GM19043 (cell line): Measurements from ENCODE around the gene WIPF2.
A peak's percentile ranks its signal among the peaks of the same experiment; 100 is the strongest.
"Not testable (repeated sequence)": the region's sequence is repeated elsewhere in the genome, so short reads cannot be mapped to it uniquely, and the experiment has no call there.

ENCODE experiments used
- ATAC-seq: cut with Tn5 transposase; IDR thresholded peaks from one replicate; pipeline ENCODE4 v1.9.1; 2021; ENCODE audit warnings: low read depth; ENCODE audit not compliant: unreplicated experiment

Gene WIPF2

DNA sequence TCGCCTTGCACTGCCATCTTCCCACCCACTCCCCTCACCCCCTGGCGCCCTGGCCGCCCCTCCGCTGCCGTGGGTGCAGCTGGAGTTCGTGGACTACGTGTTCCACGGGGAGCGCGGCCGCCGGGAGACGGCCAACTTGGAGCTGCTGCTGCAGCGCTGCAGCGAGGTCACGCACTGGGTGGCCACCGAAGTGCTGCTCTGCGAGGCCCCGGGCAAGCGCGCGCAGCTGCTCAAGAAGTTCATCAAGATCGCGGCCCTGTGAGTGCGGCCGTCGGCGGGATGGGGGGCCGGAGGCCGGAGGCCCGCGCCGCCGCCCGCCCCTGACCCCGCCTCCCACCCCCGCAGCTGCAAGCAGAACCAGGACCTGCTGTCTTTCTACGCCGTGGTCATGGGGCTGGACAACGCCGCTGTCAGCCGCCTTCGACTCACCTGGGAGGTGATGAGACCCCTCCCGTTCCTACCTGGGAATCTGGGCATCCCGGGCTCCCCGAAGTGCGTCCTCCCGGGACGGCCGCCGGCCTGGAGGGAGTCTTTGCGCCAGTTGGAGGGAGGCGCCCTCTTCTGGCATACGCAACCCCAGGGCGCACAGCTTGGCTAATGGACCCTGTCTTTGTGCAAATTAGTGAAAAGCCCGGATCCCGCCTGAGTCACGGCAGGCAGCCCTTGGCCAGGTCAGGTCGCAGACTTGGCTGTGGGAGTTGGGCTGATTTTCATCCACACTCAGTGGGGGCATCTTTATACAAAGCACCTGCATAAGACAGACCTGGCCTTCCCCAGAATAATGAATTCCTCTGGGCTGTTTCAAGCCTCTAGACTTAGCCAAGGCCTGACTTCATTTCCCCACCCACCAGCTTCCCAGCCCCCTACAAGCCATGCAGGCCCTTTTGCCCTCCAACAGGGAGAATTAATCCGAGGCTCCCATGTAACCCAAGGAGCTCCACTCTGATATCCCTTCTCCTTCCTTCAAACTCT, 27.6 kb upstream of the WIPF2 start:
- ATAC-seq = peak; percentile 77

- no peak for ATAC-seq
Observed at GRCh38 chr17:40192961-40193360, 26.1 kb upstream of the WIPF2 start.

GRCh38 chr17:40194821-40195220, 24.3 kb upstream of the WIPF2 start:
- ATAC-seq = no peak

DNA sequence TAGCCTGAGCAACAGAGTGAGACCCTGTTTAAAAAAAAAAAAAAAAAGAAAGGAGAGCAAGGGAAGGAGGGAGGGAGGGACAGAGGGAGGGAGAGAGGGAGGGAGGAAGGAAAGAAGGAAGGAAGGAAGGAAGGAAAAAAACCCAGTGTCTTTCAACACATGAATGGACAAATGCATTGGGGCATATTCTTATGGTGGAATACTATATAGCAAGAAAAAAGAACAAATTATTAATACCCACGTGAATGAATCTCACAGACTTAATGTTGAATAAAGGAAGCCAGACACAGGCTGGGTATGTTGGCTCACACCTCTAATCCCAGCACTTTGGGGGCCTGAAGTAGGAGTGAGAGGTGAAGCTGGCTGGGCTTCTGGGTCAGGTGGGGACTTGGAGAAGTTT, 21.6 kb upstream of the WIPF2 start:
- ATAC-seq = no peak

DNA sequence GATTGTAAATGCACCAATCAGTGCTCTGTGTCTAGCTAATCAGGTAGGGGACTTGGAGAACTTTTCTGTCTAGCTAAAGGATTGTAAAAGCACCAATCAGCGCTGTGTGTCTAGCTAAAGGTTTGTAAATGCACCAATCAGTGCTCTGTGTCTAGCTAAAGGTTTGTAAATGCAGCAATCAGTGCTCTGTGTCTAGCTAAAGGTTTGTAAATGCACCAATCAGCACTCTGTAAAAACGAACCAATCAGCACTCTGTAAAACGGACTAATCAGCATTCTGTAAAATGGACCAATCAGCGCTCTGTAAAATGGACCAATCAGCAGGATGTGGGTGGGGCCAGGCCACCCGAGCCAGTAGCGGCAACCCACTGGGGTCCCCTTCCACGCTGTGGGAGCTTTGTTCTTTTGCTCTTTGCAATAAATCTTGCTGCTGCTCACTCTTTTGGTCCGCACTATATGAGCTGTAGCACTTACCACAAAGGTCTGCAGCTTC, 21.1 kb upstream of the WIPF2 start:
- ATAC-seq = not testable (repeated sequence)

DNA sequence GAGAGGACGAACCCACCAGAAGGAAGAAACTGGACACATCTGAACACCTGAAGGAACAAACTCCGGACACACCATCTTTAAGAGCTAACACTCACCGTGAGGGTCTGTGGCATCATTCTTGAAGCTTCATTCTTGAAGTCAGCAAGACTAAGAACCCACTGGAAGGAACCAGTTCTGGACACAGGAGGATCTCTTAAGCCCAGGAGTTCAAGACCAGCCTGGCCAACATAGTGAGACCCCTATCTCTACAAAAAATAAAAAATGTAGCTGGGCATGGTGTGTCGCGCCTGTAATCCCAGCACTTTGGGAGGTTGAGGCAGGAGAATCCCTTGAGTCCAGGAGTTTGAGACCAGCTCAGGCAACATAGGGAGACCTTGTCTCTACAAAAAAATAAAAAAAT, 20.5 kb upstream of the WIPF2 start:
- ATAC-seq = no peak

DNA sequence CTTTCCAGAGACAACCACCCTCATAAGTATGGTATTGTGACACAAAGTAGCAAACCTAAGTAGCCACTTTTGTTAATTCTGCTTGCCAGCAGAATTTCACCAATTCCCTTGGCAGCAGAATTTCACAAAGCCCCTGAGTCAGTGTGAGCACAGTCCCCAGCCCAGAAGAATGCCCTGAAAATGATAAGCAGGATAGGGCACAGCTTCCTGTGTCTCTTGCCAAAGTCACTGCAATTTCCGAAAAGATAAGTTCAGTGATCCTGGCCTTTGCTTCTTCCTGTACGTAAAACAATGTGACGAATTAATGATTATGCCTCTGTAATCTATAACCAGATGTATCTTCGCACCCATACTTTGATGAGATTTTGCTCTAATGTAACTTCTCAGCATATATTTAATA, 16.0 kb upstream of the WIPF2 start:
- no peak for ATAC-seq

DNA sequence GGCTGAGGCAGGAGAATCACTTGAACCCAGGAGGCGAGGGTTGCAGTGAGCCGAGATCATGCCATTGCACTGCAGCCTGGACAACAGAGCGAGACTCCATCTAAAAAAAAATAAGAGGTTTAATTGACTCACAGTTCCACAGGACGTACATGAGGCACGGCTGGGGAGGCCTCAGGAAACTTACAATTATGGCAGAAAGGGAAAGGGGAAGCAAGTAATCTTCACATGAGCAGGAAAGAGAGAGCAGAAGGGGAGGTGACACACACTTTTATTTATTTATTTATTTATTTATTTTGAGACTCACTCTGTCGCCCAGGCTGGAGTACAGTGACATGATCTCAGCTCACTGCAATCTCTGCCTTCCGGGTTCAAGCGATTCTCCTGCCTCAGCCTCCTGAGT, 12.9 kb upstream of the WIPF2 start:
- not testable (repeated sequence) for ATAC-seq

DNA sequence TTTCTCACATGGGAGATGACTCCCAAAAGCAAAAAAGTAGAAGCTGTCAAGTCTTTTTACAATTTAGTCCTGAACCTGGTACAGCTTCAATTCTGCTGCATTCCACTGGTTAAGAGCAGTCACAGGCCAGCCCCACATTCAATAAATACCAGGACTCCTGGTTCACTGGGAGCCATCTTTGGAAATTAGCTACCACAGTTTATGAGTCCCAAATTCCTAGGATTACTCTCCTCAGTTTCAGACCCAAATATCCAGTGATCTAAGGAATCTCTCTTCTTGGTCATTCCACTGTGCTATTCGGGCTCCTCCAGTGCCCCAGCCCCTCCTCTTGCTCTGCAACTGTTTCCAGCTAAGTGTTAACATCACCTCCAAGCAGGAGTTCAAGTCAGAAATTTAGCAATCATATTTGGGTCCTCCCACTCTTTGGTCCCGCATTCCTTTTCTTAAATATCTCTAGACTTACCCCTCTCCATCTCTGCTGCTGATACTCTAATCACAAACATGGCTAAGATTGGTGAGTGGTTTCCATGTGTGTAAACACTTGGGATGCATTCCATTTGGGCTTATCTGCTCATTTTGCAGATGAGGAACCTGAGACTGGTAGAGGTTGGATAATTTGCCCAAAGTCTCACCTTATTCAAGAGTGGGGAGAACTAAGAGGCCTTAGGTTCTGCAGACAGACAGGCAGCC, 9.6 kb upstream of the WIPF2 start:
- no peak for ATAC-seq

DNA sequence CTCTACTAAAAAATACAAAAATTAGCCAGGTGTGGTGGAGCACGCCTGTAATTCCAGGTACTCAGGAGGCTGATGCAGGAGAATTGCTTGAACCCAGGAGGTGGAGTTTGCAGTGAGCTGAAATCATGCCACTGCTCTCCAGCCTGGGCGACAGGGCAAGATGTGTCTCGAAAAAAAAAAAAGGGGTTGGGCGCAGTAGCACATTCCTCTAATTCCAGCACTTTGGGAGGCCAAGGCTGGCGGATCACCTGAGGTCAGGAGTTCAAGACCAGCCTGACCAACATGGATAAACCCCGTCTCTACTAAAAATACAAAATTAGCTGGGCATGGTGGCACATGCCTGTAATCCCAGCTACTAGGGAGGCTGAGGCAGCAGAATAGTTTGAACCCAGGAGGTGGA, 5.2 kb upstream of the WIPF2 start:
- not testable (repeated sequence) for ATAC-seq

DNA sequence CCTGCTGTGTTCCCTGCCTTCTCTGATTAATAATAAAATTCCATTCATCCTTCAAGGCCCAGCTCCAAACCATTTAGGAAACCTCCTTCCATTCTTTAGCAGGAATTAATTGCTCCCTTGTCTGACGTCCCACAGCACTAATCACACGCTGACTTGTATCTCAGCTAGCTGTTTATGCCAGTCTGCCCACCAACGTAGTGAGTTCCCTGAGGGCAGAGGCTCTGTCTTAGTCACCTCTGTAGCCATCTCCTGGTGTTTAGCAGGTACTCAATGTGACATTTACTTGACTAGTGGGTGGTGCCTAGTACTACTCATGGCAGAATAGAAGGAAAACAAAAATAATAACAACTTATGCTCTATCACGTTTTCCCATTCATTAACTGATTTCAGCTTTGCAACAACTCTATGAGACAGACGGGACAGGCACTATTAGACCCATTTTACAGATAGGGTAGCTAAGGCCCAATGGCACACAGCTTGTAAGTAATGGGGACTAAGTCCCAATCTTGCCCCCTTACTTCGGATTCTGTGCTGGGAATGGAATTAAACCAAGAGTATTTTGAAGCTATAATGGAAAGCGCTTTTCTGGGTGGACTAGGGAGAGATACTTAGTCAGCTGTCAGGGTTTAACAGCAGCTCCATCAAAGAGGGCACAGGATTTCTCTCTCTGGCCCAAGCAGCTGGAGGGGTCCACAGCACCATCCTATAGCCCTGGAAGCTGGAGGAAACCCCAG, 931 bp upstream of the WIPF2 start:
- no peak for ATAC-seq

- ATAC-seq = no peak
Observed at GRCh38 chr17:40219594-40220338, 662 bp downstream of the WIPF2 start.

DNA sequence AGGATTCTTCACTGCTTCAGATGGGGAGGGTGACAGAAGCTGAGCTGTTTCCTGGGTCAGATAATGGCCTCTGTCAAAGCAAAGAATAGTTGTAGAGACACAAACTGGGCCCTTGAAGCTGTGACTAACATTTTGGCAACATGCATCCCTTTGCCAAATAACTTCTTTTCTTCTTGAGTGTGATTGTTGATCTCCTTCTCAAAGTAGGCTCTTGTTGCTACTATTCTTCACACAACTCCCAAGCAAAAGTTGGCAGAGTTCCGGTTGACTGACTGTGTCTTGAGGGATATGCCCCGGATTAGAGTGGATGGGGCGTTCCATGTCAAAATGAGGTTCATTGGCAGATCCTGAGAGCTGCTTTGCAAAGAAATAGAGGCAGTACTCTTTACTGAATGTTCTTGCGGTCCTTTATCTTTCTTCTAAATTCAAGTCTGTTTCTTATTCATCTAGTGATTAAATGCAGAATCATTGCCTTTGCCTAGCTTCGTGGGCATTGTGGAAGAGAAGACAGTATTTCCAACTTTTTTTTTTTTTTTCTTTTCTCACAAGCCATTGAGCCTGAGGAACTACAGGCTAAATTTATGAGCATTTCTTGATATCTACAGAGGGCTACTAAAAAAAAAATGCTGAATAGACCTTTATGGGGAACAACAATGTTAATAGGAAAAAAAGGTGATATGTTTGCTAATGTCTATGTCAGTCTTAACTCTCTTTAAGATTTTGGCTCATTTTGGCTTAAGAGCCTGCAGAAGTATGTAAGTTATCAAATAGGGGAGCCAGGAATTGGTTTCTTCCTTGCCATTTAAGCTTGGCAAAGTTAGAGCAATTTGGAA, 5.8 kb downstream of the WIPF2 start:
- no peak for ATAC-seq

DNA sequence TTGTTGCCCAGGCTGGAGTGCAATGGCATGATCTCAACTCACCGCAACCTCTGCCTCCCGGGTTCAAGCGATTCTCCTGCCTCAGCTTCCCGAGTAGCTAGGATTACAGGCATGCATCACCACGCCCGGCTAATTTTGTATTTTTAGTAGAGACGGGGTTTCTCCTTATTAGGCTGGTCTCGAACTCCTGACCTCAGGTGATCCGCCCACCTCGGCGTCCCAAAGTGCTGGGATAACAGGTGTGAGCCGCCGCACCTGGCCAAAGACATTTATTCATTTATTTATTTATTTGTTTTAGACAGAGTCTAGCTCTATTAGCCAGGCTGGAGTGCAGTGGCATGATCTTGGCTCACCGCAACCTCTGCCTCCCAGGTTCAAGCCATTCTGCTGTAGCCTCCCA, 10.0 kb downstream of the WIPF2 start:
- not testable (repeated sequence) for ATAC-seq

DNA sequence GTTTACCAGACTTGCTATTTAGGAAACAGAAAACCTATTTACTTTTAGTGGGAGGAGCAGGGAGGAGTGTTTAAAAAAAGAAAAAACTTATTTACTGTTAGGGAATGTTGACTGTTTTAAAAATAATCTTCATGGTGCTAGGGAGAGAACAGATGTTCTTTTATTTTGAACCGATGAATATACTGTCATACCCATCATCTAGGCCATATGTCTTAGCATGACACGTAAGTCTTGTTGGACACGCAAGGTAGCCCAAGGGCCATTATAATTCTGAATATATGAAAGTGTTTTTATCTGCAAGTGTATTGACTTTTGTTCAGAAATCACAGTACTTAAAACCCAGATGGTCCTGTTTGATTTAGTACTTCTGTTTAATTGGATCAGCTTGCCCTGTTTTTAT, 11.6 kb downstream of the WIPF2 start:
- no peak for ATAC-seq

DNA sequence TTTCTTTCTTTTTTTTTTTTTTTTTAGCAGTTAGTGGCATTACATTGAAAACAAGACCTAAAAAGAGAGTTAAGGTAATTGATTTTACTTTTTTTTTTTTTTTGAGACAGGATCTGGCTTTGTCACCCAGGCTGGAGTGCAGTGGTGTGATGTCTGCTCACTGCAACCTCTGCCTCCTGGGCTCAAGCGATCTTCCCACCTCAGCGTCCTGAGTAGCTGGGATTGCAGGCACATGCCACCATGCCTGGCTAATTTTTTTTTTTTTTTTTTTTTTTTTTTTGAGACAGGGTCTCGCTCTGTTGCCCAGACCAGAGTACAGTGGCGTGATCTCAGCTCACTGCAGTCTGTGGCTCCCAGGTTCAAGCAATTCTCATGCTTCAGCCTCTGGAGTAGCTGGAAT, 12.8 kb downstream of the WIPF2 start:
- ATAC-seq = not testable (repeated sequence)

DNA sequence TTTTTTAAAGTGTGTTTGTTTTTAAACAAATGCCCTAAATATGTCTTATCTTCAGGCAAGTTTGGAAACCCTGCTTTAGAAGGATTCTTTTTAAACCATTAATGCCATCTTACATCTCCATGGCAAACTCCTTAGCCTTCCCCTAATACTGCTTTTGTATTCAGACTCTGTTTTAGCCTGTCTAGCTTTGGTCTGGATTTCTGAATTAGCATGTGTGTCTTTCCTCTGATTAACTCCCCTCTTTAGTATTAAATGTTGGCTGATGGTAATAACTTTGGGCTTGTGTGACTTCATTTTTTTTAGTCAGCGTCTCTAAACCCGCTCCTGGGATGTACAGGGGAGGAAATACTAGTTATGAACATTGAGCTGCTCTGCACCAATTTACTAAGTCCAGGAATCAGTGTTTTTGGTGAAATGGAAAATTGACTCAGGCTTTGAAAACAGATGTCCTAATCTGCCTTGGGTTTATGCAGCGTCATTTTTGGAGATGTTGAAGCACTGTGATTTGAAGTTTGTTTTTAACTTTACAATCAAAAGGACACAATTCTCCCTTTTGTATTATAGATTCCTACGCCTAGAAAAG, 22.2 kb downstream of the WIPF2 start:
- ATAC-seq = no peak

DNA sequence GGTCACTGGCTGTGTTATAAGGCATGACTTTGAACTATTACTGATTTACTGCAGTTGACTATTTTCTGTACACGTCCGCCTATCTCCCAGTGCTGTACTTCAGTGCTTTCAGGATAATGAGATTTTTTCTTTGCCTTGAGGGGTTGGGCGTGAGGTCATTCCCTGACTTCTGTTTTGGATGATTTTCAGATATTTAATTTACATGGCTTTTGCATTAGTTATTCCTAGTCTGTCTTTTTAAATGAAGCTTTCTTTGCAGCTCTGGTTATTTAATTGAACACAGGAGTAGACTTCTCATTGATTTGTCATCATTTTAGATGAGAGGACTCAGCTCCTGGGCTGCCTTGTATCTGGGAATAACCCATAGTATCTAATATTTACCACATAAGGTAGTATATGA, 23.7 kb downstream of the WIPF2 start:
- no peak for ATAC-seq

DNA sequence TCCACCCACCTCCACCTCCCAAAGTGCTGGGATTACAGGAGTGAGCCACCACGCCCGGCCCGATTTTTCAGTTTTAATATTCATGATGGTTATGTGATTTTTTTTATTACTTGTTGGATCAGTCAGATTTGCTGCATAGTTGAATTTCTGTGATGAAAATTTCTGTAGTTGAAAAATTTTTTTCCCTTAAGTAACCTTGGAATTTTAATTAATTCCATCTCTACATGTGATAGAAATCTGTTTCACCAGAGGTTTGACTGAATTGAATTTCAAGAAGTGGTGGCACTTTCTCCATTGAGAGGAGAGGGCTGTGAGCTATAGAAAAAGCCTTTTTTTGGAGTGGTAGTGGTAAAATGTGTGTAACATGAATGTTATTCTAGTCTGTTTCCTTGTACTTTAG, 24.7 kb downstream of the WIPF2 start:
- ATAC-seq = no peak
